HEK293T (cell line): ENCODE measurements around the gene TEKT4.
"Not testable (repeated sequence)": the region's sequence is repeated elsewhere in the genome, so short reads cannot be mapped to it uniquely, and the experiment has no call there.

Experiments used
- CTCF ChIA-PET: fragments of 350-600 bp; formaldehyde crosslinking; extraction: SDS; loops from one replicate; lab custom pipeline; 2021; ENCODE audit warnings: antibody characterized with exemption, inconsistent platforms; lab: Yijun Ruan, JAX
- POLR2A ChIA-PET: fragments of 350-600 bp; formaldehyde crosslinking; extraction: SDS; loops from one replicate; lab custom pipeline; 2020; ENCODE audit warnings: antibody characterized with exemption, inconsistent platforms; lab: Yijun Ruan, JAX
- DNase-seq: peaks from one replicate; pipeline ENCODE4 v3.0.0; 2012; ENCODE audit warnings: mixed read lengths; ENCODE audit errors: extremely low spot score
- ARNT ChIP-seq: fragments of 450-650 bp; IDR thresholded peaks from 2 replicates; pipeline ENCODE4 v1.6.1; 2017; ENCODE audit warnings: mild to moderate bottlenecking
- BHLHE40 ChIP-seq: fragments of 450-650 bp; IDR thresholded peaks from 2 replicates; pipeline ENCODE4 v1.6.1; 2016; ENCODE audit warnings: mild to moderate bottlenecking, moderate library complexity, borderline replicate concordance
- CTBP1 ChIP-seq: fragments of 450-650 bp; IDR thresholded peaks from 2 replicates; pipeline ENCODE4 v1.6.1; 2016; ENCODE audit warnings: borderline replicate concordance
- ELF4 ChIP-seq: fragments of 450-650 bp; IDR thresholded peaks from 2 replicates; pipeline ENCODE4 v1.6.1; 2017; ENCODE audit warnings: antibody characterized with exemption
- FOXA1 ChIP-seq: fragments of 450-650 bp; IDR thresholded peaks from 2 replicates; pipeline ENCODE4 v1.6.1; 2016; ENCODE audit warnings: mild to moderate bottlenecking
- FOXK2 ChIP-seq: fragments of 450-650 bp; IDR thresholded peaks from 2 replicates; pipeline ENCODE4 v1.6.1; 2016; ENCODE audit warnings: mild to moderate bottlenecking
- FOXM1 ChIP-seq: fragments of 450-650 bp; IDR thresholded peaks from 2 replicates; pipeline ENCODE4 v1.6.1; 2017; ENCODE audit warnings: mild to moderate bottlenecking, borderline replicate concordance
- HDGF ChIP-seq: fragments of 450-650 bp; IDR thresholded peaks from 2 replicates; pipeline ENCODE4 v1.6.1; 2017; ENCODE audit warnings: antibody characterized with exemption, borderline replicate concordance
- L3MBTL2 ChIP-seq: fragments of 450-650 bp; conservative IDR thresholded peaks from 2 replicates; pipeline ENCODE4 v1.6.1; 2016; ENCODE audit warnings: mild to moderate bottlenecking
- LEF1 ChIP-seq: fragments of 450-650 bp; IDR thresholded peaks from 2 replicates; pipeline ENCODE4 v1.6.1; 2017; ENCODE audit warnings: mild to moderate bottlenecking, borderline replicate concordance
- NFRKB ChIP-seq: fragments of 450-650 bp; IDR thresholded peaks from 2 replicates; pipeline ENCODE4 v1.6.1; 2016; ENCODE audit warnings: mild to moderate bottlenecking, moderate library complexity
- PKNOX1 ChIP-seq: fragments of 450-650 bp; IDR thresholded peaks from 2 replicates; pipeline ENCODE4 v1.6.1; 2016
- SP1 ChIP-seq: fragments of 450-650 bp; IDR thresholded peaks from 2 replicates; pipeline ENCODE4 v1.6.1; 2017
- SUZ12 ChIP-seq: fragments of 450-650 bp; IDR thresholded peaks from 2 replicates; pipeline ENCODE4 v1.6.1; 2016; ENCODE audit warnings: mild to moderate bottlenecking
- TARDBP ChIP-seq: fragments of 450-650 bp; IDR thresholded peaks from 2 replicates; pipeline ENCODE4 v1.6.1; 2016
- ZNF384 ChIP-seq: fragments of 450-650 bp; IDR thresholded peaks from 2 replicates; pipeline ENCODE4 v1.6.1; 2016

Gene TEKT4

GRCh38 chr2:94874277-94874997, 3.2 kb downstream of the TEKT4 start:
- POLR2A ChIA-PET = no interaction called here
- CTCF ChIA-PET = interaction anchor here (0.5 to 1.6 kb wide), 3 partner anchors 15 to 114 kb away, joined by 3 to 12 read pairs (median 5); no protein-coding TSS in a partner anchor
- TF ChIP-seq HDGF = no peak
- TF ChIP-seq FOXA1 = no peak
- no peak for TF ChIP-seq FOXM1
- TF ChIP-seq ARNT = no peak
- no peak for TF ChIP-seq L3MBTL2
- no peak for TF ChIP-seq SUZ12
- TF ChIP-seq CTBP1 = no peak
- no peak for TF ChIP-seq SP1
- TF ChIP-seq NFRKB = no peak
- TF ChIP-seq FOXK2 = no peak
- no peak for TF ChIP-seq ELF4
- no peak for TF ChIP-seq ZNF384
- TF ChIP-seq LEF1 = no peak
- peak; percentile 86 for DNase-seq

- ChIA-PET CTCF (interaction anchor here (0.6 kb wide), 2 partner anchors 114 to 1262 kb away, joined by 3 read pairs; no protein-coding TSS in a partner anchor), POLR2A (no interaction called here)
- no peak for DNase-seq
- TF ChIP-seq TARDBP (no peak), ARNT (no peak), L3MBTL2 (no peak), NFRKB (no peak)
Measured at GRCh38 chr2:94875064-94875819, 4.0 kb downstream of the TEKT4 start.

GRCh38 chr2:94875820-94876522, 4.7 kb downstream of the TEKT4 start:
- DNase-seq = no peak
- CTCF ChIA-PET = interaction anchor here (1.0 kb wide), 1 partner anchor 33 kb away, joined by 3 read pairs; no protein-coding TSS in a partner anchor
- POLR2A ChIA-PET = no interaction called here

DNA sequence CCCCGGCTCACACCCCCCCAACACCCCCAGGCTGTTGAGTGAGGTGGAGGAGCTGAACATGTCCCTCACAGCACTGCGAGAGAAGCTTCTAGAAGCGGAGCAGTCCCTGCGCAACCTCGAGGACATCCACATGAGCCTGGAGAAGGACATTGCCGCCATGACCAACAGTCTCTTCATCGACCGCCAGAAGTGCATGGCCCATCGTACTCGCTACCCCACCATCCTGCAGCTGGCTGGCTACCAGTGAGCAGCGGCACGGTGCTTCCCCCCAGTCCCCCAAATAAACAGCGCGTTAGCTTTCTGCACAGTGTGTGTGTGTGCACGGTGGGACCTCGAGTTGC, 5.3 kb downstream of the TEKT4 start:
- TF ChIP-seq SP1 = no peak
- TF ChIP-seq HDGF = no peak
- no peak for TF ChIP-seq NFRKB
- TF ChIP-seq FOXA1 = no peak
- no peak for TF ChIP-seq L3MBTL2
- TF ChIP-seq ARNT = no peak
- no peak for TF ChIP-seq ZNF384
- no peak for TF ChIP-seq FOXK2
- no peak for TF ChIP-seq SUZ12
- no peak for TF ChIP-seq LEF1
- no peak for TF ChIP-seq TARDBP
- no peak for TF ChIP-seq FOXM1
- no peak for TF ChIP-seq PKNOX1
- no peak for TF ChIP-seq BHLHE40
- TF ChIP-seq ELF4 = no peak
- TF ChIP-seq CTBP1 = no peak
- no peak for DNase-seq
- POLR2A ChIA-PET = no interaction called here
- CTCF ChIA-PET = interaction anchor here (1.0 kb wide), 1 partner anchor 32 kb away, joined by 3 read pairs; no protein-coding TSS in a partner anchor

More at GRCh38 chr2:94875820-94876522, 4.7 kb downstream of the TEKT4 start:
- TF ChIP-seq ARNT (no peak), SP1 (no peak), FOXA1 (no peak), HDGF (no peak), ELF4 (no peak), FOXM1 (no peak), CTBP1 (no peak), BHLHE40 (no peak), PKNOX1 (no peak)

- POLR2A ChIA-PET = no interaction called here
- CTCF ChIA-PET = no interaction called here
- no peak for DNase-seq
- TF ChIP-seq ELF4 (no peak), FOXM1 (no peak), HDGF (no peak), FOXA1 (no peak), L3MBTL2 (no peak), SP1 (no peak), PKNOX1 (no peak), SUZ12 (no peak), TARDBP (no peak), CTBP1 (no peak), FOXK2 (no peak)
Measured at GRCh38 chr2:94877129-94877528, 5.9 kb downstream of the TEKT4 start.

DNA sequence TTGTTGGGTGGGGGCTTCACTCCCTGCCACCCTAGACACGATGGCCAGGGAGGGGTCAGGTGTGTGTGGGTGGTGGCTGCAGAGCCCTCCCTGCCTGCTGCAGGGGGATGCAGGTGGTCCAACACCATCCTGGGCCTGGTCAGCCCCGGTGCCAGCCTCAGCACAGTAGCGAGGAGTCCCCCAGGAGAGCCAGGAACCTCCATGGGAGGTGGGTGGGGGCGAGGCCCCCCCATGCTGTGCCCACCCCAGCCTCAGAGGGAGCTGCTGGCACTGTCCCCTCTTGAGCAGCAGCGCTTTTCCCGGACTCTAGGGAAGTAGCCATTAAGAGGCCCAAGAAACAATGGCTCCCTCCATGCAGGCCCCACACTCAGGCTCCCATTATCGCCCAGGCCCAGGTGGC, 7.3 kb downstream of the TEKT4 start:
- DNase-seq, POLR2A ChIA-PET, CTCF ChIA-PET: not testable (repeated sequence)
